H54 (cell line): ENCODE results near the gene LARP1.
"Not testable (repeated sequence)": the region's sequence is repeated elsewhere in the genome, so short reads cannot be mapped to it uniquely, and the experiment has no call there.

ENCODE experiments used
- DNase-seq: peaks from one replicate; pipeline ENCODE4 v3.0.0; 2011; ENCODE audit warnings: low spot score, mixed read lengths; ENCODE audit not compliant: insufficient read length
- FAIRE-seq: peaks from 3 replicates; lab custom pipeline; 2011; peaks lifted over from hg19 to GRCh38; lab: Jason Lieb, UNC
- POLR2A ChIP-seq: IDR thresholded peaks from 2 replicates; pipeline ENCODE4 v1.6.1; 2011; ENCODE audit warnings: low read depth, mild to moderate bottlenecking, low read length

LARP1 gene

GRCh38 chr5:154745349-154745748 lies 9.8 kb upstream of the LARP1 start:
- DNase-seq = no peak
- FAIRE-seq = no peak
- TF ChIP-seq POLR2A = no peak

- FAIRE-seq = no peak
- no peak for DNase-seq
- no peak for TF ChIP-seq POLR2A
These were observed 5.7 kb upstream of the LARP1 start for GRCh38 chr5:154749491-154749890.

GRCh38 chr5:154750641-154751040 lies 4.5 kb upstream of the LARP1 start:
- DNase-seq, FAIRE-seq: not testable (repeated sequence)

DNA sequence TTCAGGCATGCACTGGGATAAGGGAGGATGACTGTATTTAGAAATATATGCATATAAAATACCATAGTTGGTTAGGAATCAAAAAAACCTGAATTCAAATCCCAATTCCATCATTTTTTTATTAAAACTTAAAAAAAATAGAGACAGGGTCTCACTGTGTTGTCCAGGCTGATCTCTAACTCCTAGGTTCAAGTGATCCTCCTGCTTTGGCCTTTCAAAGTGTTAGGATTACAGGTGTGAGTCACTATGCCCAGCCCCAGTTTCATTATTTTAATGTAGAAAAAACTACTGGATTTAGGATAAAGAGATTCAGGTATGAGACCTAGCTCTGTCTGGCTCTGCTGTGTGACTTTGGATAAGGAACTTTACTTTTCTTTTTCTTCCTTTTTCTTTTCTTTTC lies 3.3 kb upstream of the LARP1 start:
- no peak for DNase-seq
- FAIRE-seq = no peak
- TF ChIP-seq POLR2A = no peak

- DNase-seq = no peak
- no peak for TF ChIP-seq POLR2A
These were observed 1.4 kb upstream of the LARP1 start for GRCh38 chr5:154753792-154754191.

GRCh38 chr5:154754460-154755360 lies 467 bp upstream of the LARP1 start:
- peak; percentile 77 for TF ChIP-seq POLR2A
- peak; percentile 98 for DNase-seq
- FAIRE-seq = no peak

More at GRCh38 chr5:154753792-154754191, 1.4 kb upstream of the LARP1 start:
- no peak for FAIRE-seq

DNA sequence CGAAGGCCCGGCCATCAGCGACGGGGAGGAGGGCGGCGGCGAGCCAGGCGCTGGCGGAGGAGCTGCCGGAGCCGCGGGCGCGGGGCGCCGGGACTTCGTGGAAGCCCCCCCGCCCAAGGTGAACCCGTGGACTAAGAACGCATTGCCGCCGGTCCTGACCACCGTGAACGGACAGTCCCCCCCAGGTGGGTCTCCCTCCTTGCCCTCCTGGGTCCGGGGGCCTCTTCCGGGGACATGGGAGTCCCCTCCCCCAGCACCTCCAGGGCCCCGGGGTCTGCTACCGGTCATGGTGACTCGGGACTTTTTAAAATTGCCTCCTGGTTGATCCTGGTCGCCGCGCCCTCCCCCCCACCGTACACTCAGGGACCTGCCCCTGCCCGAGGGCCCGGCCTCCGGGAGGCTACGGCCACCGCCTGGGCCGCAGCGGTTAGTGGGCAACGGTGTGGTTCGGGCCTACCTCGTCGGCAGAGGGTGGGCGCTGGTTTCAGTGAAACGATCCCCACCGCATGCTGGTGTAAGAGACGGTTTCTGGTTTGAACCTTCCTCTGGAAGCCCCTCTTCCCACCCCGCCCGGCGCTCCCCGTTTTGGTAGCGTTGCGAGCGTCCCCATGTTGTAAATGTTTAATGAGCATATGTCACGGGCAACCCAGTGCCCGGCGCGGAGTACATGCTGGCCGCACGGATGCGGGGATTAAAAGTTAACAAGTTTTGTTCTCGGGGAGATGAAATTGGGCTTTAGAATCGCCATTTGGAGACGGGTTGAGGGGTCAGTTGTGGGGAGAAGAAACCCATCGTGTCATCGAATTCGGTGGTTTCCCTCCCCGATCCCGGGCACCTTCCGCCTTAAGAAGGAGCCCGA lies 1.1 kb downstream of the LARP1 start:
- FAIRE-seq = no peak

DNA sequence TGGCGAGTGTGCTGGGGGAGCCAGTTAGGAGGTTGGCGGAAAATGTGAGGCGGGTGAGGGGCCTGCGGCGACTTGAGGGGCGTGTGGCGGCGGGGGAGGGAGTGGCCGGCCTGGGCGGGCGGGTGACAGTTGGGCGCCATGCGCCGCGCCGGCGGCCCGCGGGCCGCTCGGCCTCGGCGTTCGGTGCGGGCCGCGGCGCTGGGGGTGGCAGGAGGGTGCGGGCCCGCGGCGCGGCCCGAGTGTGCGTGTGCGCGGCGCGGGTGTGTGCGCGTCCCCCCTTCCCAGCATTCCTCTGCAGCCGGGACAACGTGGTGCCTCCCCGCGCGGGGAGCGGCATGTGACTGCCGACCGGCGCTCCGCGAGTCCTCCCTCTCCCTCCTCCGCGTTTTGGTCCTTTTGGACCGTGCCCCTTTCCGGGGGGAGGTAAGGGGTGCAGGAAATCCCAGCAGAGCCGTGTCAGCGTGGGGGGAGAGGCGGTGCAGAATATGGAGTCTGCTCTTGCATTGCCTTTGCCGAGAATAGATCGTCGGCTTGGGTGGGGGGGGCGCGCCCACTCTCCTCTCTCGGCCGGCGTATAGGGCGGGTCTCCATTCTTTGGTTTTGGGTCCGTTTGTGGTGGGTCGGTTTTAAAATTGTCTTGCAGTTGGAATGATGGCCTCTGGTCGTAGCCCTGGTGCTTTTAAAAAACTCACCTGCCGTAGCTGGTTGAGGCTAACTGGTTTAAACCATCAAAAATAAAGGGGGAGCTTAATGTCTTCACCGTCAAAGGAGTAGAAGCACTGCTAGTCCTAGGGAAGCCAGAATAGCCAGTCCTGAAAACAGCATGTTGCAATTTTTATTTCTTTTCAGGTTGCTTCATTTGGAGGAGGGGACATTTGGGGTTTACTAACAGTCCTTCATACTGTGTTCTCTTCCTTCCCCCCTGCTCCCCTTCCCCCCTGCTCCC lies 2.0 kb downstream of the LARP1 start:
- peak; percentile 38 for DNase-seq
- FAIRE-seq = no peak
- TF ChIP-seq POLR2A = peak; percentile 24; the same call in 1 of the 2 replicates

More for the DNA sequence above, 1.1 kb downstream of the LARP1 start:
- no peak for TF ChIP-seq POLR2A
- peak; percentile 33 for DNase-seq

- no peak for TF ChIP-seq POLR2A
- no peak for DNase-seq
- no peak for FAIRE-seq
These were observed 2.7 kb downstream of the LARP1 start for GRCh38 chr5:154757814-154758406.

GRCh38 chr5:154758493-154758892 lies 3.3 kb downstream of the LARP1 start:
- no peak for FAIRE-seq
- TF ChIP-seq POLR2A = no peak
- DNase-seq = no peak

GRCh38 chr5:154758977-154759376 lies 3.8 kb downstream of the LARP1 start:
- no peak for TF ChIP-seq POLR2A
- DNase-seq (no peak), FAIRE-seq (no peak)

DNA sequence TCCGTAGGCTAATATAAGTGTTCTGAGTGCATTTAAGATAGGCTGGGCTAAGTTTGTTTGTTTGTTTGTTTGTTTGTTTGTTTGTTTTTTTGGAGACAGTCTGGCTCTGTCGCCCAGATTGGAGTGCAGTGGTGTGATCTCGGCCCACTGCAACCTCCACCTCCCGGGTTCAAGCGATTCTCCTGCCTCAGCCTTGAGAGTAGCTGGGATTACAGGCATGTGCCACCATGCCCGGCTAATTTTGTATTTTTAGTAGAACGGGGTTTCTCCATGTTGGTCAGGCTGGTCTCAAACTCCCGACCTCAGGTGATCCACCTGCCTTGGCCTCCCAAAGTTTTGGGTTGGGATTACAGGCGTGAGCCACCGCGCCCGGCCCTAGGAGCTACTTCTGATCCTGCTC lies 4.7 kb downstream of the LARP1 start:
- DNase-seq, FAIRE-seq: not testable (repeated sequence)
